Fibroblast of mammary gland (primary cell): Measurements from ENCODE around the gene GDF7.

ENCODE experiments used
- DNase-seq: peaks from one replicate; pipeline ENCODE4 v3.0.0-alpha.2; 2010; ENCODE audit warnings: low read depth
- H3K4me3 ChIP-seq: 2 replicates; pipeline ENCODE4 v1.5.1; 2011; ENCODE audit warnings: low read depth, mild to moderate bottlenecking, low read length, moderate library complexity; ENCODE audit not compliant: control insufficient read depth
- CTCF ChIP-seq: conservative IDR thresholded peaks from 2 replicates; pipeline ENCODE4 v1.5.1; 2011; ENCODE audit warnings: low read depth, low read length, inconsistent platforms; ENCODE audit not compliant: control insufficient read depth, insufficient read depth

The GDF7 gene

DNA sequence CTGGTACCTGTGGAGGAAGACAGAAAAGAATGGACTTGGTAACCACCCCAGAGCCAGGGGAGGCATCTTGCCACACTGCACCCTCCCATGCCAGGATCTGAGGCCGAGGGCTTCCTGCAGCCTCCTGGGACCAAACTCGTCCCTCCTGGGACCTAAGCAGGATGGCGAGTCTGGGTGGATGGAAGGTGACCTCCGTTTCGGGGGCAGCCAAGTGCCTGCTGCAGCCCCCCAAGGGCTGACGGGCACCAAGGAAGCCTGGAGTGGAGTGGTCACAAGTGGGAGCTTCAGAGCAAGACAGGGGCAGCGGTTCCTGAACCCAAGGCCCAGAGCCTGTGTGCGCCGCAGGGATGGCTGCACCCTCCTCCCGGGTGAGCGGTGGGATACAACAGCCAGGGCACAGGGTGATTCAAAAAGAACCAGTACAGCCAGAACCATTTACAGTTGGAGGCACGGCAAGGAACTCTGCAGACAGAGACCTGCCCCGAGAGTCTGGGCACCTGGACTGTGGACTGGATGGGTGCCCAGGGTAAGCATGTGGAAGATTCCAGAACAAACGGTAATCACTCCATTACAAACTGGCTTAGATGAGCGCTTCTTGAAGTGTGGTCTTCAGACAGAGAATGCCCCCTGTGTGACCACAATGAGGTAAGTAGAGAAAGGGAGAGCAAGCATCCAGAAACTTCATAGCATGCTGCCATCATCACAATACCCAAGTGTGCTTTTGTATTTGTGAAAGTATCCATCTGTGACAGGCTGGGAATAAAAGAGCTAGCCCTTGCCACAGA, 28.1 kb upstream of the GDF7 start:
- TF ChIP-seq CTCF = no peak
- H3K4me3 ChIP-seq = no peak overlapping the region
- DNase-seq = no peak

DNA sequence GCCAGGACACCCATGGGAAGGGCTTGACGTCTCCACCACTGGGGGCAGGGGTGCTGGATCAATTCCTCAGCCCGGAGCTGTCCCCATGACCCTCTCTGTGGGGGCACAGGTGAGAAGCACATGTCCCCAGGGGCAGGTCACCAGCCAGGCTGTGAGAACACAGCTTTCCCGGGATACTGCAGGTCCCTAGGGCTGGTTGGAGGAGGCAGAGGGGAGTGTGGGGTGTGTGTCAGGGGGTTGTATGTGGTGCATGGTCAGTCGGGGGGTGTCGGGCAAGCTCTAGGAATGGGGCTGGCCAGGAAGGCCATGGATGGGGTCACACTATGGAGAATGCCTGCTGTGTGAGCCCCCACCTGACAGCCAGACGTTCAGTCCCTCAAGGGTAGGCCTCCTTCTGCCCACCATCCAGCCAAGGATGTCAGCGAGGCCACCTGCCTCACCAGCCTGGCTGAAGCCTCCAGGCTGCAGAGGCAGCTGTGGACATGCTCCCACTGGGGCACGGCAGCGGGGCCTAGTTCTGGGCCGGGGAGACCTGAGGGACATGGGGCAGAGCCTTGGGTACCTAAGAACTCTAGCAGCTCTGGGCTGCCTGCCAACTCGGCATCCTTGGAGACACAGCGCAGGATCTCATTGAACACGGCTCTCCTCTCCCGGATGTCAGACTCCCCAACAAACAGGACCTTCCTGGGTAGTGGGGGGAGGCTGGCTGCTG, 26.4 kb upstream of the GDF7 start:
- no peak for DNase-seq
- TF ChIP-seq CTCF = no peak

GRCh38 chr2:20641123-20641985, 25.6 kb upstream of the GDF7 start:
- TF ChIP-seq CTCF = no peak
- DNase-seq = peak; percentile 89
- no peak overlapping the region for H3K4me3 ChIP-seq

More for the DNA sequence above, 26.4 kb upstream of the GDF7 start:
- no peak overlapping the region for H3K4me3 ChIP-seq

DNA sequence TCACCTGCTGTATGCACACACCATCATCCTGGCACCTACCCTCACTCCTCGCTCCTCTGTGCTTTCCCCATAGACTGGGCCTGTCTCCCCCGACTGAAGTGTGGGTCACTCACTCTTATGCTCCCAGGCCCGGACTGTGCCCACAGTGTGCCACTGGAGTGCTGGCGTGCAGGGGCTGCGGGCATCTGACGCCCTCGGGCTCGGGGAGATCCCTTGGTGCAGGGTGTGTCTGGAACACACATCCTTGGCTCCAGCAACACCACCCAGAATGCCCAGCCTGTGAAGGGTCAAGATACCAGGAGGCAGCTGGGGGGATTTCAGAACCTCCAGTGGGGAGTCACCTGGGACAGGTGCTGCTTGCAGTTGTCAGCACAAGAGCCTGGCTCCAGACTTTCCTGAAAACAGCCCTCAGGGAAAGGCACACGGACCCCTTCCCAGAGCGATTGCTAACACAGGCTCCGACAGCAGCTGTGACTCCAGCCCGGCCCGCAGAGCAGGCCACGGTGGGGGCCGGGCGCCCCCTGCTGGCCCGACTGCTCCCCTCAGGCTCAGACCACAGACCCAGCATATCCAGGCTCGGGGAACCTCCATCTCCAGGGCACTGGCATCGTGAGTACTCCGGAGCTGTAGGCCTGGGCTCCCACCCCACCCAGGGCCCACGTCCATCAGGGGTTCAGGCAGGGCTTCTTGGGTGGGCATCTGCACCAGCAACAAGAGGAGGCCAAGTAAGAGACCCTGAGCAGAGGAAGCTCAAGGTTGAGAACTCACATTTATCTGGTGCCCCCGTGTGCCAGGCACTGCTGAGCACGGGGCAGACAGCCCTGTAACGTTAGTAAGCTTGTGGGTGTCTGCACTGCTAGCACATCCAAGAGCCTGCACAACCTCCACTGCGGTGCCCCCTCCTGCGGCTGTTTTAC, 24.6 kb upstream of the GDF7 start:
- peak; percentile 67 for DNase-seq
- H3K4me3 ChIP-seq = no peak overlapping the region
- TF ChIP-seq CTCF = peak; percentile 85

DNA sequence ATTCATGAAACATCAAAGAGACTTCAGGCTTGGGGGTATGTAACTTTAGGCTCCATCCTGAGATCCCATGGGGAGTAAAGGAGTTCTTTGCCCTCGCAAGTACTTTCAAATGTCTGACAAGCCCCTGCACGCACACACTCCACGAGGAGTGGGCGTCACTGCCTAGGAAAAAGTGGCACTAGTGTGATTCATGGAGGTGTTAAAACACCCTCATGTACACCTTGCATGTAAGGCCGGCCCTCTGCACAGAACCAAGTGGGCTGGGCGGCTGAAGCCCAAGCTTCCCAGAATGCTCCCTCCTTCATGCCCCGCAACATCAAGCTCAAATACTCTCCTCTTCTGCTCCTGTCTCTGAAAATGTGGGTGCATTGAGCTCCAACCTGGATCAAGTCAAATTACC, 23.9 kb upstream of the GDF7 start:
- DNase-seq = no peak
- H3K4me3 ChIP-seq = no peak overlapping the region
- TF ChIP-seq CTCF = no peak

DNA sequence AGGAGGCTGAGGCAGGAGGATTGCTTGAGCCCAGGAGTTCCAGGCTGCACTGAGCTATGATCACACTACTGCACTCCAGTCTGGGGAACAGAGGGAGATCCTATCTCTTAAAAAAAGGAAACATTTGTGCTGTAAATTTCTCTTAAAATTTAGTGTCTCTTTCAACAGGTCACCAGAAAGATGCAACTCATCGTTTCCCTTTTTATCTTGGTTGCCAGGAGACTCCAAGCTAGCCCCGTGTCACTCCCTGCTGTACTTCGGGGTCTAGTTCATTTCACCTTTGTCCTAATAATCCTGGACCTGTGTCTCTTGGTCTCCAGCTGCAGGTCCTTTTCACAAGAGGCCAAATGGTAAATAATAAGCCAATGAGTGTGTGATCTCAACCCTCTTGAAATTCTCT, 23.1 kb upstream of the GDF7 start:
- no peak overlapping the region for H3K4me3 ChIP-seq
- DNase-seq = no peak
- no peak for TF ChIP-seq CTCF
